ENCODE data around the gene CACNA1I. TPM values are rescaled to one million over a fixed set of nuclear protein-coding genes. Genes with fewer than 3 reads are reported as not detected.

The CACNA1I gene
- total and polyA plus RNA-seq, 2 donors (not counting 3 experiments of a cell fraction or from before 2014, with no cell fraction given), result not detected

GRCh38 chr22:39638958-39639357 is 68.4 kb downstream of the CACNA1I start:
- FAIRE-seq (no peak), DNase-seq (ENCODE audit: low read depth, low spot score) (no peak)
- dilution Hi-C loops (cut with MboI; ENCODE audit: extremely low pct_ligation_motif_present, low sequenced_read_pairs) (no loop called here), intact Hi-C loops (cut with micrococcal nuclease) (no loop called here)
- Histone ChIP-seq H3K4me3 (replicated peaks in 1 of 3; ENCODE audit: insufficient read depth in 1 of 3, low read depth in 1 of 3, low read length in 3 of 3) (no peak overlapping the region), H2AFZ (ENCODE audit: low read depth, low read length) (no peak overlapping the region), H3K9ac (replicated peaks; ENCODE audit: extremely low read depth, insufficient read depth, low read length) (no peak overlapping the region), H3K27ac (ENCODE audit: insufficient read depth, low read depth, low read length) (no peak overlapping the region), H3K4me1 (ENCODE audit: control insufficient read depth, extremely low read depth, insufficient read depth, low read length) (peaks cover 9% of the 10 kb centered on the region), H4K20me1 (replicated peaks; ENCODE audit: control insufficient read depth, extremely low read depth, insufficient read depth, low read length) (no peaks in the 10 kb centered on the region), H3K9me1 (replicated peaks; ENCODE audit: control insufficient read depth, extremely low read depth, insufficient read depth, low read length) (no peaks in the 10 kb centered on the region), H3K36me3 (ENCODE audit: control insufficient read depth in 2 of 2, extremely low read depth in 1 of 2, insufficient read depth in 2 of 2, low read length in 2 of 2) (no peaks in the 10 kb centered on the region), H3K4me2 (ENCODE audit: insufficient read depth, low read length) (no peak overlapping the region), H3K9me3 (replicated peaks; ENCODE audit: control insufficient read depth, insufficient read depth, low read length) (no peaks in the 10 kb centered on the region), H3K27me3 (ENCODE audit: control insufficient read depth in 2 of 2, insufficient read depth in 2 of 2, low read length in 2 of 2) (peaks cover 2 to 3% of the 10 kb centered on the region in 2 experiments), H3K79me2 (ENCODE audit: control insufficient read depth, insufficient read depth, low read length) (no peaks in the 10 kb centered on the region)
- ChIA-PET POLR2A (no interaction called here), CTCF (interaction anchor here (1.2 kb wide), 1 partner anchor 386 kb away, joined by 3 read pairs; no protein-coding TSS in a partner anchor)
- BruUV-seq (replicated peaks), result no TSS peak
- TF ChIP-seq POLR2A (IDR thresholded peaks at IDR 0.05; ENCODE audit: low read depth, low read length) (no peak), GATA2 (IDR thresholded peaks at IDR 0.05; ENCODE audit: insufficient read depth, insufficient read length, low read depth, low read length) (no peak), POLR2AphosphoS5 (IDR thresholded peaks at IDR 0.05; ENCODE audit: insufficient read depth, low read depth, low read length) (no peak), MYC (IDR thresholded peaks at IDR 0.05; ENCODE audit: low read depth, low read length) (no peak), EZH2 (IDR thresholded peaks at IDR 0.05; ENCODE audit: borderline replicate concordance, low read depth, low read length, severe bottlenecking) (no peak), CTCF (IDR thresholded peaks at IDR 0.05; ENCODE audit: extremely low read depth in 1 of 2, insufficient read depth in 1 of 2, low read depth in 1 of 2, low read length in 2 of 2) (no peak), FOS (IDR thresholded peaks at IDR 0.05; ENCODE audit: borderline replicate concordance, insufficient read depth, low read length) (no peak), MAX (IDR thresholded peaks at IDR 0.05; ENCODE audit: insufficient read depth, insufficient read length) (no peak), JUN (IDR thresholded peaks at IDR 0.05; ENCODE audit: borderline replicate concordance, insufficient read depth, insufficient read length, low read depth) (no peak)
